H1 (cell line): ENCODE results near the gene LINC01488. TPM values are rescaled to one million over a fixed set of nuclear protein-coding genes. Genes with fewer than 3 reads are reported as not detected.

Source experiments
- CTCF ChIA-PET: fragments of 300-600 bp; sonication (Branson Sonifier 250); formaldehyde crosslinking; loops from one replicate; lab custom pipeline; 2021; ENCODE audit not compliant: partially characterized antibody; lab: Charles Lee
- POLR2A ChIA-PET: fragments of 300-600 bp; sonication (Branson Sonifier 250); formaldehyde crosslinking; loops from one replicate; lab custom pipeline; 2021; ENCODE audit warnings: inconsistent platforms; ENCODE audit not compliant: partially characterized antibody; lab: Charles Lee
- DNase-seq, 2 experiments: peaks; one replicate each; pipeline versions ENCODE4 v3.0.0 to v3.0.0-alpha.2; 2010 to 2022; ENCODE audit warnings: low spot score in 2 of 2, low read depth in 1 of 2, mixed read lengths in 1 of 2
- FAIRE-seq: peaks from 2 replicates; lab custom pipeline; 2011; peaks lifted over from hg19 to GRCh38; lab: Jason Lieb, UNC
- H2AFZ ChIP-seq: 2 replicates; pipeline ENCODE4 v1.8.1; 2012; ENCODE audit warnings: low read length, inconsistent platforms
- H2AK5ac ChIP-seq: 2 replicates; pipeline ENCODE4 v1.6.1; 2013; ENCODE audit warnings: low read depth, low read length
- H2BK120ac ChIP-seq: replicated peaks from 2 replicates; pipeline ENCODE3; 2013; ENCODE audit warnings: low read depth, low read length, inconsistent platforms
- H2BK12ac ChIP-seq: 2 replicates; pipeline ENCODE4 v1.6.1; 2013; ENCODE audit warnings: low read depth, low read length
- H2BK15ac ChIP-seq: 2 replicates; pipeline ENCODE4 v1.6.1; 2013; ENCODE audit warnings: low read length
- H2BK20ac ChIP-seq: 2 replicates; pipeline ENCODE4 v1.6.1; 2013; ENCODE audit warnings: low read length
- H2BK5ac ChIP-seq: 2 replicates; pipeline ENCODE4 v1.6.1; 2013; ENCODE audit warnings: low read depth, low read length
- H3K14ac ChIP-seq: 2 replicates; pipeline ENCODE4 v1.6.1; 2013; ENCODE audit warnings: inconsistent platforms; ENCODE audit not compliant: insufficient read length
- H3K18ac ChIP-seq: 2 replicates; pipeline ENCODE4 v1.6.1; 2013; ENCODE audit warnings: low read length; ENCODE audit errors: extremely low read depth
- H3K23ac ChIP-seq: 2 replicates; pipeline ENCODE4 v1.6.1; 2013; ENCODE audit warnings: inconsistent platforms; ENCODE audit not compliant: insufficient read length
- H3K23me2 ChIP-seq: 2 replicates; pipeline ENCODE4 v1.6.1; 2013; ENCODE audit warnings: low read depth, low read length
- H3K27ac ChIP-seq: 2 replicates; pipeline ENCODE4 v1.6.1; 2011; ENCODE audit warnings: low read depth, low read length, inconsistent platforms
- H3K27me3 ChIP-seq, 4 experiments: replicated peaks in 1 of 4; 1 replicate in 1 of 4; 2 replicates in 3 of 4; pipeline versions ENCODE4 v1.6.1 to v1.8.1; 2011 to 2013; ENCODE audit warnings: low read length in 3 of 4, mild to moderate bottlenecking in 3 of 4, inconsistent platforms in 2 of 4, mixed read lengths in 2 of 4, moderate library complexity in 1 of 4; ENCODE audit not compliant: control insufficient read depth in 3 of 4, insufficient read depth in 3 of 4; ENCODE audit errors: extremely low read depth in 1 of 4
- H3K36me3 ChIP-seq, 4 experiments: 2 replicates each; pipeline versions ENCODE4 v1.6.1 to v1.8.1; 2011 to 2013; ENCODE audit warnings: mild to moderate bottlenecking in 4 of 4, low read length in 3 of 4, moderate library complexity in 2 of 4, control low read depth in 1 of 4, inconsistent platforms in 1 of 4; ENCODE audit not compliant: insufficient read depth in 4 of 4, control insufficient read depth in 2 of 4
- H3K4ac ChIP-seq: replicated peaks from 2 replicates; pipeline ENCODE3; 2013; ENCODE audit warnings: low read length, low read depth, mixed read lengths, inconsistent platforms; ENCODE audit not compliant: insufficient read length
- H3K4me1 ChIP-seq, 4 experiments: replicated peaks in 1 of 4; 1 replicate in 1 of 4; 2 replicates in 3 of 4; pipeline versions ENCODE4 v1.6.1 to v1.8.1; 2011 to 2013; ENCODE audit warnings: low read length in 3 of 4, inconsistent platforms in 2 of 4, mixed read lengths in 1 of 4; ENCODE audit not compliant: insufficient read depth in 4 of 4, control insufficient read depth in 3 of 4
- H3K4me2 ChIP-seq, 2 experiments: 2 replicates each; pipeline versions ENCODE4 v1.6.1 to v1.8.1; 2011 to 2013; ENCODE audit warnings: low read depth in 2 of 2, low read length in 2 of 2, control low read depth in 1 of 2, inconsistent platforms in 1 of 2, mild to moderate bottlenecking in 1 of 2; ENCODE audit not compliant: insufficient read depth in 1 of 2
- H3K4me3 ChIP-seq, 4 experiments: fragments of 200-600, 300-600 bp in 1 of 4; sonication (generic), shearing (Covaris generic), sonication (Bioruptor Twin) in 1 of 4; 2 replicates each; pipeline versions ENCODE4 v1.5.1 to v1.8.1; 2011 to 2016; ENCODE audit warnings: low read length in 4 of 4, low read depth in 3 of 4, control low read depth in 2 of 4, inconsistent platforms in 2 of 4, mild to moderate bottlenecking in 2 of 4, mixed read lengths in 1 of 4, moderate library complexity in 1 of 4; ENCODE audit not compliant: insufficient read depth in 2 of 4; ENCODE audit errors: extremely low read depth in 1 of 4
- H3K56ac ChIP-seq: replicated peaks from 2 replicates; pipeline ENCODE3; 2013; ENCODE audit warnings: low read depth, mild to moderate bottlenecking, mixed read lengths, low read length, inconsistent platforms; ENCODE audit not compliant: insufficient read length
- H3K79me1 ChIP-seq: 2 replicates; pipeline ENCODE4 v1.6.1; 2013; ENCODE audit warnings: low read depth, low read length, control low read depth
- H3K79me2 ChIP-seq, 2 experiments: 2 replicates each; pipeline versions ENCODE4 v1.6.1 to v1.8.1; 2012 to 2013; ENCODE audit warnings: low read length in 2 of 2, mild to moderate bottlenecking in 2 of 2, inconsistent platforms in 1 of 2; ENCODE audit not compliant: insufficient read depth in 2 of 2, control insufficient read depth in 1 of 2
- H3K9ac ChIP-seq, 4 experiments: replicated peaks in 1 of 4; 1 replicate in 1 of 4; 2 replicates in 3 of 4; pipeline versions ENCODE4 v1.6.1 to v1.8.1; 2011 to 2013; ENCODE audit warnings: low read depth in 3 of 4, low read length in 3 of 4, control low read depth in 2 of 4, mild to moderate bottlenecking in 2 of 4, moderate library complexity in 2 of 4, inconsistent platforms in 1 of 4; ENCODE audit errors: extremely low read depth in 1 of 4
- H3K9me3 ChIP-seq, 2 experiments: 2 replicates each; pipeline versions ENCODE4 v1.6.1 to v1.8.1; 2012 to 2013; ENCODE audit warnings: mild to moderate bottlenecking in 2 of 2, moderate library complexity in 2 of 2, control low read depth in 1 of 2, inconsistent platforms in 1 of 2, low read depth in 1 of 2, low read length in 1 of 2, mixed read lengths in 1 of 2; ENCODE audit not compliant: insufficient read depth in 2 of 2
- H4K20me1 ChIP-seq, 2 experiments: replicated peaks in 1 of 2; 2 replicates each; pipeline versions ENCODE3 to v1.8.1; 2011 to 2013; ENCODE audit warnings: inconsistent platforms in 2 of 2, low read length in 2 of 2, mild to moderate bottlenecking in 1 of 2; ENCODE audit not compliant: insufficient read depth in 2 of 2, control insufficient read depth in 1 of 2
- H4K5ac ChIP-seq: 2 replicates; pipeline ENCODE4 v1.6.1; 2013; ENCODE audit warnings: low read length, low read depth, mixed read lengths, inconsistent platforms; ENCODE audit not compliant: insufficient read length
- H4K8ac ChIP-seq: 2 replicates; pipeline ENCODE4 v1.8.0; 2013; ENCODE audit warnings: mild to moderate bottlenecking, moderate library complexity, low read length, inconsistent platforms; ENCODE audit not compliant: insufficient read depth; ENCODE audit errors: extremely low read depth
- H4K91ac ChIP-seq: replicated peaks from 2 replicates; pipeline ENCODE3; 2013; ENCODE audit warnings: low read length, mixed read lengths, inconsistent platforms; ENCODE audit not compliant: insufficient read length
- FOSL1 ChIP-seq: IDR thresholded peaks from 2 replicates; pipeline ENCODE4 v1.6.1; 2011; ENCODE audit warnings: mild to moderate bottlenecking, low read depth, low read length, moderate library complexity; ENCODE audit not compliant: insufficient read depth
- MAX ChIP-seq: IDR thresholded peaks from 2 replicates; pipeline ENCODE4 v1.6.1; 2012; ENCODE audit warnings: inconsistent platforms
- PHF8 ChIP-seq: fragments of 200-600 bp; sonication (generic); conservative IDR thresholded peaks from 2 replicates; pipeline ENCODE4 v1.7.1; 2012; ENCODE audit warnings: low read depth, mild to moderate bottlenecking, inconsistent platforms, low read length, moderate library complexity
- RAD21 ChIP-seq, 2 experiments: IDR thresholded peaks in 1 of 2; conservative IDR thresholded peaks in 1 of 2; 2 replicates each; pipeline ENCODE4 v1.6.1; 2011; ENCODE audit warnings: low read depth in 2 of 2, low read length in 2 of 2, improper control_type of control experiment in 1 of 2, inconsistent platforms in 1 of 2, mild to moderate bottlenecking in 1 of 2, moderate library complexity in 1 of 2
- SIX5 ChIP-seq: IDR thresholded peaks from 2 replicates; pipeline ENCODE4 v1.6.1; 2011; ENCODE audit warnings: mild to moderate bottlenecking, low read depth, low read length
- TAF7 ChIP-seq: optimal IDR thresholded peaks from 2 replicates; pipeline ENCODE3; 2011; ENCODE audit warnings: low read depth, mild to moderate bottlenecking, inconsistent platforms, low read length, moderate library complexity, borderline replicate concordance
- TEAD4 ChIP-seq: IDR thresholded peaks from 2 replicates; pipeline ENCODE4 v1.6.1; 2012; ENCODE audit warnings: low read depth, low read length, inconsistent platforms, mixed read lengths
- ZNF274 ChIP-seq: IDR thresholded peaks from 2 replicates; pipeline ENCODE4 v1.7.0; 2012; ENCODE audit warnings: low read length, borderline replicate concordance; ENCODE audit errors: extremely low read depth
- WGBS, 2 experiments: shearing (Covaris generic) in 1 of 2; methylation state at CpG; one replicate each; pipeline versions ENCODE4 v1.1.6 to v1.1.7; 2013 to 2015; ENCODE audit warnings: low lambda C conversion rate in 2 of 2, mixed read lengths in 2 of 2, inconsistent platforms in 1 of 2, low coverage in 1 of 2, missing lambda C conversion rate in 1 of 2; ENCODE audit not compliant: insufficient replicate concordance in 2 of 2, insufficient coverage in 1 of 2, insufficient read length in 1 of 2; ENCODE audit errors: extremely low coverage in 1 of 2, missing lambda C conversion rate in 1 of 2; 5-methylcytosine and 5-hydroxymethylcytosine counted together
- polyA plus RNA-seq, 7 experiments: library from polyadenylated mRNA; depleted of rRNA in 3 of 7; stranded (reverse) in 5 of 7; unstranded in 2 of 7; fragments of >200 nt in 5 of 7; fragments of 200-250 nt in 2 of 7; gene quantifications; 1 replicate in 5 of 7; 2 replicates in 1 of 7; 4 replicates in 1 of 7; pipeline versions ENCODE4 v1.2.1 to v1.2.3, GENCODE V29; 2011 to 2013; ENCODE audit warnings: missing spikeins in 2 of 7, mixed read lengths in 2 of 7
- total RNA-seq: library from RNA; stranded (reverse); fragmentation: NEBNext Ultra II Directional; extraction: Animal tissue kit (Norgen Biotek cat#: 25700); gene quantifications from 2 replicates; pipeline ENCODE4 v1.2.1, GENCODE V29; 2021

LINC01488 gene
- total and polyA plus RNA-seq, 2 of the 8 experiments (the other 6 are each of a cell fraction or from before 2014, with no cell fraction given), result not detected

- Histone ChIP-seq H3K27me3 (no peaks in the 10 kb centered on the region), H3K23ac (no peak overlapping the region), H3K4me2 (no peak overlapping the region), H2BK15ac (0 out of 2 replicates have a peak overlapping the region, but pooled peaks have one; percentile 61), H3K56ac (no peak overlapping the region), H3K4me1 (peaks cover 0 to 9% (median 2%) of the 10 kb centered on the region in 4 experiments; a peak in 2 of 7 replicates), H2BK20ac (no peak overlapping the region), H3K9ac (no peak overlapping the region), H3K27ac (no peak overlapping the region), H2AFZ (no peak overlapping the region; the same call in 1 of the 2 replicates), H3K4ac (no peak overlapping the region), H3K23me2 (no peaks in the 10 kb centered on the region; the same call in 1 of the 2 replicates), H3K18ac (no peak overlapping the region; the same call in 1 of the 2 replicates), H2BK12ac (peak overlapping the region; percentile 27; the same call in 1 of the 2 replicates), H3K14ac (no peak overlapping the region), H4K91ac (no peak overlapping the region), H2BK120ac (no peak overlapping the region), H3K79me2 (no peaks in the 10 kb centered on the region)
- FAIRE-seq, result no peak
- POLR2A ChIA-PET, result no interaction called here
- WGBS, 2 experiments, result 85% methylated on average over 8 of the region's 8 CpGs; no CpG with 5 or more reads in 1 of the 2 experiments
- TF ChIP-seq SIX5 (no peak), PHF8 (no peak), ZNF274 (no peak), TEAD4 (no peak), TAF7 (no peak), MAX (no peak), FOSL1 (no peak), RAD21 (IDR thresholded peaks at IDR 0.05 in 1 of 2, conservative IDR thresholded peaks at IDR 0.05 in 1 of 2; ENCODE audit: low read depth in 2 of 2, low read length in 2 of 2) (no peak)
- TF ChIP-seq, all 59 proteins: peak for 0
- no peak overlapping the region for H3K4me3 ChIP-seq
- H3K9me3 ChIP-seq, result no peaks in the 10 kb centered on the region
- H3K79me1 ChIP-seq, result no peaks in the 10 kb centered on the region
- no peak overlapping the region for H4K5ac ChIP-seq
- no peaks in the 10 kb centered on the region for H4K20me1 ChIP-seq
- H2AK5ac ChIP-seq, result no peak overlapping the region
- no peak overlapping the region; the same call in 1 of the 2 replicates for H4K8ac ChIP-seq
- CTCF ChIA-PET, result interaction anchor here (1.0 kb wide), 1 partner anchor 55 kb away, joined by 3 read pairs; no protein-coding TSS in a partner anchor
- no peaks in the 10 kb centered on the region for H3K36me3 ChIP-seq
- no peak for DNase-seq
- H2BK5ac ChIP-seq, result no peak overlapping the region; the same call in 1 of the 2 replicates
Observed at GRCh38 chr11:69538854-69539253, 57.4 kb downstream of the LINC01488 start.
